HG02610 (cell line): ENCODE results near the gene GTF2I.
"Not testable (repeated sequence)": the region's sequence is repeated elsewhere in the genome, so short reads cannot be mapped to it uniquely, and the experiment has no call there.

ENCODE experiments used
- ATAC-seq: cut with Tn5 transposase; IDR thresholded peaks from one replicate; pipeline ENCODE4 v1.9.1; 2021; ENCODE audit warnings: mild to moderate bottlenecking, moderate library complexity; ENCODE audit not compliant: unreplicated experiment

Gene GTF2I

DNA sequence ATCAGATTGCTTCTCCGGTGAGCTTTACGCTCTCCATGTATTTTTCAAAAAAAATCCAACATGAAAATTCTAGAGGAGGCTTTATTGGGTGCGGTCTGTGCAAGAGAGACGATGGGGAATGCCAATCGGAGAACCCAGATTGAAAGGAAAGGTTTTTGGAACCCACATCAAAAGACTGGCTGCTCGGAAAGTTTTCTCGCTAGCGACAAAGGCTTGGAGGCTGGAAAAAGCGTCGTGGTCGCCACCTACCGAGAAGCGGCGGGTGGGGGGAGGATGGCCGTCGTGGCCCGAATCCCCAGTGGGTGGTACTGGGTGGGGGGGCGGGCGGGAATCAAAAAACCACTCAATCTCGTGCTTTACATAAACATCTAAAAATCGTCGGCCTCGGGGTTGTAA, 1.1 kb upstream of the GTF2I start:
- no peak for ATAC-seq

DNA sequence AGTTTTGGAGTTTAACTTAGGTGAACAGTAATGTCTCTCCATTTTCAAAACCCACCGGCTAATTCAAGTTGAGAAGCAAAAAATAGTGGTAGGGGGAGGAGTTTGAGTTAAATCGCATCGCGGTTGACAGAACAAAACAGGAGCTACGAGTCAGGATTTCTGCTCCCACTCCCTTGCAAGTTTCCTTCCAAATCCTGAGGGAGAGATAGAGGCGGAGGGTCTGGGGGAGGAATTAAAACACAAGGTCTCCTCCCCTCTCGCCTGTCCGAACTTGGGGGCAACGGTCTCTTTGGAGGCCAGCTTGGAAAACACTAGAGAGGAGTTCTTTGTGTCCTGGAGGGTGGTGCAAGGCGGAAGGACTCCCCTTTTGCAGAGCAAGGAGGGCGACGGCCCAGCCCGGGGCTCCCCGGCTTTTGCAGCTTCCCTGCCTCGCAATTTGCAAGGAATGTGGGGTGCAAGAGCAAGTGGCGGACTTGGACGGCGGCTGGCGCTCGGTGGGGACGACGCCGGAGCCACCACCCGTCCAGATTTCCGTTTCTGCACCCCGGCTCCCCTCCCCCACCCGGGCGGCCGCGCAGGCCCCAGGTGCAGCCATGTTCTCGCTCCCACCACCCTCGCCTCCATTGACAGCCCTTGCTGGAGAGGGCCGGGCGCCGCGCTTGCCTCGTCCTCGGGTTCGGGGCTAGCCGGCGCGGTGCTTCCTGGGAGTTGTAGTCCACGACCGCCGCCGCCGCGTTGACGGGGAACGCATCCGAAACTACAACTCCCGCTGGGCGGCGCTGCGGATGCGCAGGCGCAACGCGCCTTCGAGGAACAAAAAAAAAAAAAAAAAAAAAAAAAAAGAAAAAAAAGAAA, 454 bp upstream of the GTF2I start:
- peak; percentile 59 for ATAC-seq

DNA sequence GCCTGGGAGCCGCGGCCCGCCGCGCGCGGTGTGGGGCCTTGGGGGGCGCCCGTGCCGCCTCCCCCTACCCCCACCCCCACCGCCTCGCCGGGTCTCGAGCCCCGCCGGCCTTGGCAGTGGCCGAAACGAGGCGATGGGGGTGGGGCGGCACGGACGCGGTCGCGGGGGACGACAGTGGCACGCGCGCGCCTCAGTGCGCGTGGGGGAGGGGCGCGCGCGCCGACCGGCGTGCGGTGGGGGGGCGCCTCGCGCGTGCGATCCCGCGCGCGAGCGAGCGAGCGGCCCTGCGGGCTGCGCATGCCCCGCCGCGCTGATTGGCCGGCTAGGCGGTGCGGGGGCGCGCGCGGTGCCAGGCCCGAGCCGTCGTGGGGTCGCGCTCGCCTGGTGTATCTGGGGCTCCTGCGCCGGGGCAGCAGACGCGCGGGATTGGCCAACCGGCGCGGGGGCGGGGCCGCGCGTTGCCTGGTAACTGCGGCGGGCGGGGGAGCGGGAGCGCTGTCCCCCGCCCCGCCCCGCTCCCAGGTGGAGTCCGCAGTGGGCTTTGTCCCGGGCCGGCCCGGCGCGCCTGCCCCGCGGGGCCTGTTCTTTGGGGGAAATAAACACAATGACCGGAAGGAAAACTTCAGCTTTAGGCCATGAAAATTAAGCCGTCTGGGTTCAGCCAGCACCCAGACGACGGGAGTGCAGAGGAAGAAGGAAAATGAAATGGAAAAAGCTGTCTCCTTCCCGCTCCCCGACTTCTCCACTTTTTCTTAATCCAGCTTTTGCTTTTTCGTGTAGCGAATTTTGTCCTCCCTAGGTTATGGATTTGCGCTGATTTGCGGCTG, 873 bp downstream of the GTF2I start:
- peak; percentile 53 for ATAC-seq

DNA sequence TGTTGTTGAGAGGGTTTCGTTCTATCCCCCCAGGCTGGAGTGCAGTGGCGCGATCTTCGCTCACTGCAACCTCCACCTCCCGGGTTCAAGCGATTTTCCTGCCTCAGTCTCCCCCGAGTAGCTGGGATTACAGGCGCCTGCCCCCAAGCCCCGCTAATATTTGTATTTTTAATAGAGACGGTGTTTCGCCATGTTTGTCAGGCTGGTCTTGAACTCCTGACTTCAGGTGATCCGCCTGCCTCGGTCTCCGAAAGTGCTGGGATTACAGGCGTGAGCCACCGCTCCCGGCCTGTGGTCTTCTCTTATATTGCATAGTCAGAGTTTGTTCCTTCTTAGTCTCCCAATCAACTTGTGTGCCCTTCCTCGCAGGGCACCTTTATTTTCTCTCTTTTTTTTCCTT, 2.7 kb downstream of the GTF2I start:
- ATAC-seq, result not testable (repeated sequence)

DNA sequence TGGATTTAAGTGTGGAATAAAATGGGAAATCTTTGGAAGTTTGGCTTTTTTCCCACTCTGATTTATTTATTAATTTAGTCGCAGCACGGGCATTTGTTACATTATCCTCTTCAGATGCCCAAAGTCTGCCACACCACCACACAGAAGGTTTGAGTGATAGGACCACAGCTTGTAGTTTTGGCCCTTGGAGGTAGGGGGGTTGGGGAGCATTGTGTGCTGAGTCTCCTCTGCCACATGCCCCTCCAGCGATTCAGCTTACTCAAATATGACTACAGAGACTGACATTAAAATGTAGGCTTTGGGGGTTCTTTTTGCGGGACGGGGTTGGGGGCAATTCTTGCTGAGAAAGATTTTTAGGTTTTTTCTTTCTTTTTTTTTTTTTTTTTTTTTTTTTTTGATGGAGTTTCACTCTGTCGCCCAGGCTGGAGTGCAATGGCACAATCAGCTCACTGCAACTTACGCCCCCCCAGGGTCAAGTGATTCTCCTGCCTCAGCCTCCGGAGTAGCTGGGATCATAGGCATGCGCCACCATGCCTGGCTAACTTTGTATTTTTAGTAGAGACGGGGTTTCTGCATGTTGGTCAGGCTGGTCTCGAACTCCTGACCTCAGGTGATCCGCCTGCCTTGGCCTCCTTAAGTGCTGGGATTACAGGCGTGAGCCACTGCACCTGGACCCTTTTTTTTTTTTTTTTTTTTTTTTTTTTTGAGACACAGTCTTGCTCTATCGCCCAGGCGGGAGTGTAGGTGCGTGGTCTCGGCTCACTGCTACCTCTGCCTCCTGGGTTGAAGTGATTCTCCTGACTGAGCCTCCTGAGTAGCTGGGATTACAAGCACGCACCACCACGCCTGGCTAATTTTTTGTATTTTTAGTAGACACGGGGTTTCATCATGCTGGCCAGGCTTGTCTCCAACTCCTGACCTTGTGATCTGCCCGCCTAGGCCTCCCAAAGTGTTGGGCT, 4.6 kb downstream of the GTF2I start:
- ATAC-seq, result not testable (repeated sequence)

DNA sequence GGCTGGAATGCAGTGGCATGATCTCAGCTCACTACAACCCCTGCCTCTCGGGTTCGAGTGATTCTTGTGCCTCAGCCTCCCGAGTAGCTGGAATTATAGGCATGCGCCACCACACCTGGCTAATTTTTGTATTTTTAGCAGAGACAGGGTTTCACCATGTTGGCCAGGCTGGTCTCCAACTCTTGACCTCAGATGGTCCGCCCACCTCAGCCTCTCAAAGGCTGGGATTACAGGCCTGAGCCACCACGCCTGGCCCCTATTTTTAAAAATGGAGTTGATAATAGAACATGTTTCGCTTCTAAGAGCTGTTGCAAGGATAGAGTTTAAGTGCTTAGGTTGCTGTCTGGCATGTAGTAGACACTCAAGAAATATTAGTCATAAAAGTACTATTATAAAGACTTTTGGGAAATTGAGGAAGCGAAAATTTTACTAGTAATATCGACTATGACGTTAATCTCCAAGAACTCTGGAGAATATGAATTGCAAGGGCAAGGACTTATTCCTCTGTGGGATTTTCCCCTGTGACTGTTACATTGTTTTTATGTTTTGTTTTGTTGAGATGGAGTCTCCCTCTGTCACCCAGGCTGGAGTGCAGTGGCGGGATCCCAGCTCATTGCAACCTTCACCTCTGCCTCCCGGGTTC, 7.9 kb downstream of the GTF2I start:
- no peak for ATAC-seq

DNA sequence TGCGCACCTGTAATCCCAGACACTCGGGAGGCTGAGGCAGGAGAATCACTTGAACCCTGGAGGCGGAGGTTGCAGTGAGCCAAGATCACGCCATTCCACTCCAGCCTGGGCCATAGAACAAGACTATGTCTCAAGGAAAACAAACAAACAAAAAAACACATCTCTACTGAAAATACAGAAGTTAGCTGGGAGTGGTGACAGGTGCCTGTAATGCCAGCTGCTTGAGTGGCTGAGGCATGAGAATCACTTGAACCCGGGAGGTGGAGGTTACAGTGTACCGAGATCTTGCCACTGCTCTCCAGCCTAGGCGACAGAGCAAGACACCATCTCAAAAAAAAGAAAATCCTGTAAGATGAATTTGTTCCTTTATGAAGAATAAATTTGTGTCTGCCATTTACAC, 9.5 kb downstream of the GTF2I start:
- ATAC-seq, result not testable (repeated sequence)

DNA sequence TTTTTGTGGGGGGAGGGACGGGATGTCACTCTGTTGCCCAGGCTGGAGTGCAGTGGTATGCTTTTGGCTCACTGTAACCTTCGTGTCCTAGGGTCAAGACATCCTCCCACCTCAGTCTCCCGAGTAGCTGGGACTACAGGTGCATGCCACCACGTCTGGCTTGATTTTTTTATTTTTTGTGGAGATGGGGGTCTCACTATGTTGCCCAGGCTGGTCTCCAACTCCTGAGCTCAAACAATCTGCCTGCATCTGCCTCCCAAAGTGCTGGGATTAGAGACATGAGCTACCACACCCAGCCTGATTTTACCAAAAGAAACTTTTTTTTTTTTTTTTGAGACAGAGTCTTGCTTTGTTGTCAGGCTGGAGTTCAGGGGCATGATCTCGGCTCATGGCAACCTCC, 10.0 kb downstream of the GTF2I start:
- ATAC-seq, result not testable (repeated sequence)

DNA sequence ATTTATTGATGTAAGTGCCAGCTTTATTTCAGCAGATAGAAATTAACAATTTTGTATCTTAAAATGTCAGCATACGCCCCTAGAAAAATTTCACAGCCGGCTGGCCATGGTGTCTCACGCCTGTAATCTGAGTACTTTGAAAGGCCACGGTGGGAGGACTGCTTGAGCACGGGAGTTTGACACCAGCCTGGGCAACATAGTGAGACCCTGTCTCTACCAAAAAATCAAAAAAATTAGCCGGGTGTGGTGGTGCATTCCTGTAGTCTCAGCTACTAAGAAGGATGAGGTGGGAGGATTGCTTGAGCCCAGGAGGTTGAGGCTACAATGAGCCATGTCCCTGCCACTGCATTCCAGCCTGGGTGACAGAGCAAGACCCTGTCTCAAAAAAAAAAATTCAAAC, 14.1 kb downstream of the GTF2I start:
- no peak for ATAC-seq

DNA sequence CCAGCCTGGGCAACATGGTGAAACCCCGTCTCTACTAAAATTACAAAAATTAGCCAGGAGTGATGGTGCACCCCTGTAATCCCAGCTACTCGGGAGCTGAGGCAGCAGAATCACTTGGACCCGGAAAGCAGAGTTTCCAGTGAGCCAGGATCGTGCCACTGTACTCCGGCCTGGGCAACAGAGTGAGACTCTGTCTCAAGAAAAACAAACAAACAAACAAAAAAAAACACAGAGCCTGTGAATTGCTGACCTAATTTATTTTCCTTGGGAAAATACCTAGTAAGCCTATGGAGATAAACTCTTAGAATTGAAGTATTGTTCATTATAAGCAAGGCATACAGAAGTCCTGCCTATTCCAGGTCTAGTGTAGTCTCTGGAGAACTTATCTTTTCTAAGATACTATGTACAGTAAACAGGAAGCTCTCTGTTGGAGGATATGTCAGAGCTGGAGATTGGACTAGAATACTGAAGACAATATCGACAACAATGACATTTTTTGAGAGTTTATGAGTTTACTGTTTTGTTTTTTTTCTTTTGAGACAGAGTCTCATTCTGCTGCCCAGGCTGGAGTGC, 14.9 kb downstream of the GTF2I start:
- ATAC-seq, result no peak

DNA sequence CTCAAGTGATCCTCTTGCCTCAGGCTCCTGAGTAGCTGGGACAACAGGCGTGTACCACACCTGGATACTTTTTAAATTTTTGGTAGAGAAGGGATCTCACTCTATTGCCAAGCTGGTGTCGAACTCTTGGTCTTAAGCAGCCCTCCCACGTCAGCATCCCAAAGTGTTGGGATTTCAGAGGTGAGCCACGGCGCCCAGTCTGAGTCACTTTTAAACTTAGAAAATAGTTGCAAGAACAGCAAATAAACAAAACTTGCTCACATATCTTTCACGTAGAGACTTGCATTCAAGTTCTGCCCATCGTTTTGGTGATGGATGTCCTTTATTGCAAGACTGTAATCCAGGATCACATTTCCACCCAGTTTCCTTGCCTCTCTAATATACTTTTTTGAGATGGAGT, 16.6 kb downstream of the GTF2I start:
- no peak for ATAC-seq

DNA sequence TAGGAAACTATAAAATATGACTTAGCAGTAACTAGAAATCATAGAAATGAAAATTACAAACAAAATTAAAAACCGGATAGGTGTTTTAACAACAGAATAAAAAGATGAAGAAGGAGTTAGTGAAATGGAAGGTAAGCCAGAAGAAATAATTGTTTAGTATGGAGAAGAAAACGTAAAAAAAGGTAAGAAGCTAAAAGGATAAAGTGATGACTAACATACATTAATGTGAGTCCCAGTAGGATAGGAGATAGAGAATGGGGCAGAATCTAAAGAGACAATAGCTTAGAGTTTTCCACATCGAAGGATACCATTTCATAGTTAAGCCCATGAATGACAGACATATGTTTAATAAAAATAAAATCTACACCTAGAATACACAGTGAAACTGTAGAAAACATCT, 25.3 kb downstream of the GTF2I start:
- no peak for ATAC-seq

DNA sequence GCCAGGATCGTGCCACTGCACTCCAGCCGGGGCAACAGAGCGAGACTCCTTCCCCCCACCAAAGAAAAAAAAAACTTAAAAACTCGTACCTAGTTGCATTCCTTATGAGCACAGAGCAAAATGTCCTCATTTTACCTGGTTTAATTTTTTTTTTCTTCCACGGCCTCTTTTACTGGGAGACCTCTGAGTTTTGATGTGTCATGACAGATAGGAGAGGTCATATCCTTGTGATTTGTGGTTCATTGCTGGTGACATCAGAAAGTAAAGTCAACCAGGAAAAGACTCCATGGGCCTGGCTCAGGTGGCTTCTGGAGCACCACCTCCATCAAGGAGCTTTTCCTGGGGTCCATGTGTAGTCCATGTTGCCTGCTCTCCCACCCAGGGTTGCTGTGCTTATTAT, 26.3 kb downstream of the GTF2I start:
- ATAC-seq, result no peak

DNA sequence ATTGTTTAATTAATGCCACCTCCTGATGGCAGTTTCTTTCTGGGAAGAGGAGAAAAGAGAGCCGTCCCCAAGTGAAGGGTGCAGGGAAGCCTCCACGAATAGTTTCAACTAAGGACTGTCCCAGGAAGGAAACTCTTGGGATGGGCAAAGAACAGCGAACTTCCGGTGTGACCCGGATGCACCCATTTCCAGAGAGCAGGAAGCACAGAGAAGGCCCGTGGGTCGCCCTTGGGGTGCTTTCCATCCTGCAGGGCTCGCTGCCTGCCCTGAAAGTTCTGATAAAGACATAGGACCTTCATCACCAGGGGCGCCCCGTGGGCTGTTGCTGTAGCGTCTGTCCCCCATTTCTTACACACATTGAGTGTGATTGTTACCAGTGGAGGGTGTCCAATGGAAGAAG, 27.0 kb downstream of the GTF2I start:
- ATAC-seq, result no peak

DNA sequence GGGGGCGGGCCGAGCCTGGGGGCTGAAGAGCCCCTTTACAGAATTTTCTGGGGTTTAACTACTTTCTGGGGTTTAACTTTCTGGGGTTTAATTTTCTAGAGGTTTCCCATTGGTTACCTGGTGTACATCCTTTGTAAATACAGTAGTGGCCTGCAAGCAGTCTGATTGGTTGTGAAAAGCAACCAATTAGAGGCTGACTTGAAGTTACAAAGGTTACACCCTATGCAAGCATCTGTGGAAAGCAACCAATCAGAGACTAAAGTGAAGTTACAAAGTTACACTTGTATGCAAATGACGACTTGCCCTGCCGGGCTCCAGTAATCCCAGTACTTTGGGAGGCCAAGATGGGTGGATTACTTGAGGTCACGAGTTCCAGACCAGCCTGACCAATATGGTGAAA, 27.4 kb downstream of the GTF2I start:
- ATAC-seq, result no peak

DNA sequence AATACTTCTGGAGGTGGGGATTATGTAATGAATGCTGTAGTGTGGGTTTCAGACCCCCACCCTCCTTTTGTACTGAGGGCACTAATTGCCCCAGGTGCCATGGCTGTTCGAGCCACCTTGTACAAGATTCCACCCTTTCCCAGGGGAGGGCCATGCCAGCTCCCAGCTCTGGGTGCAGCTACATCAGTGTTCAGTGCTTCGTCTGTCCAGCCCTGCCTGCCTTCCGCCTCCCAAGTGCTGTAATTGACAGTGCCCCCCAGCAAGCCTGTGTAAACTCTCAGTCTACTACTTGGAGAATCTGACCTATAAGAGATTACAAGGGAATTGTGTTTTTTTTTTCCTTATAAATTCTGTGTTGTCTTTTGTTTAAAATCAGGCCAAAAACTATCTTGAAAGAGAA, 33.0 kb downstream of the GTF2I start:
- ATAC-seq, result no peak

DNA sequence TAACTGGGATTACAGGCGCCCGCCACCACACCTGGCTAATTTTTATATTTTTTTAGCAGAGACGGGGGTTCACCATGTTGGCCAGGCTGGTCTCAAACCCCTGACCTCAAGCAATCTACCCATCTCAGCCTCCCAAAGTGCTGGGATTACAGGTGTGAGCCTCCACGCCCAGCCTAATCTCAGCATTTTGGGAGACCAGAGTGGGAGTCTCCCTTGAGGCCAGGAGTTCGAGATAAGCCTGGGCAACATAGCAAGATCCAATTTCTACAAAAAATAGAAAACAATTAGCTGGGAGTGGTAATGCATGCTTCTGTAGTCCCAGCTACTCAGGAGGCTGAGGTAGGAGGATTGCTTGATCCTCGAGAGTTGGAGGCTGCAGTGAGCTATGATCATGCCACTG, 46.9 kb downstream of the GTF2I start:
- ATAC-seq, result not testable (repeated sequence)

DNA sequence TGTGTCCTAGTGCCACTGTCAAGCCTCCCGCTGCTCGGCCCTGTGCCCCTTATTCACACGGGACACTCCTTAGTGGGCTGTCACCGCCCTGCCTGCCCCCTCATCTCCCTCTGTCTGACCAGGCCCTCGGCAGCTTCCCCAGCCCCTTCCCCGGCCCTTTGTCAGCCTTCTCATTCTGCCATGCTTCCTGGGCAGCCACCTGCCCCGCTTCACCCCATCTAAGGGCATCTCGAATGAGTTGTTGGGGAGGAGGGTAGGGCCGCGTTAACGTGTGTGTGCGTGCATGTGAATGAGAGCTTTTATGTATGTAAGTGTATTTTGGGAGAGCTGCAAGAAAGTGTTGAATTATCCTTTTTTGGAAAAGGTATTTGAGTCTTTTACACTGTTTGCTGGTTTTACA, 49.7 kb downstream of the GTF2I start:
- no peak for ATAC-seq

DNA sequence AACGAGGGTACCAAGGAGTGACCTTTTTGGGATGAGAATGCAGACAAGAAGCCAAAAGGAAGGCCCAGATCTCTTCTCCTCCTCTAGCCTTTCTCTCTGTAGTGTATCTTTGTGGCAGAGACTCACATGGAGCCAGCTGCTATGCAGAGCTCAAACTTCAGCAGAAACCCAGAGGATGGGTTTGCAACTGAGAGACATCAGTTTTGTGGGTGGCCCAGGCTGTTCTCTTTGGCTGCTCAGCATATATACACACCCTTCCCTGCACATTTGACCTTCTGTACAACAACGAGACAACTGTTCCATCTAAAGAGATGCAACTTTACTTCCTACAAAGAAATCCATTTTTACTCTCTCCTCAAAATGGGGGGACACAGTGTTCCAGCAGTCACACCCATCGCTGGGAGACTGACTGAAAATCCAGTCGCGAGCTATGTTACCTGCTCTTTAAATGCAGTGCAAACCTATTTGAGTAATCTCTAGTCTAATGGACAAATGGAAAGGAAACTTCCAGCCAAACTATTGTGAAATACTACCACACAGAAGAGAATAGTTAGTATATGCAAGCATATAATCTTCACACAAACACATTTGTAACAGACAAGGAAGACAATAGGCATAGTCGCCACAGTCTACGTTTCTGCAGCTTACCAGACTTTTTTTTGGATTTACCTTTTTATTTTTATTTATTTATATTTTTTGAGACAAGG, 51.2 kb downstream of the GTF2I start:
- ATAC-seq, result no peak
